ENCODE data around the gene KLHL3.

The KLHL3 gene

DNA sequence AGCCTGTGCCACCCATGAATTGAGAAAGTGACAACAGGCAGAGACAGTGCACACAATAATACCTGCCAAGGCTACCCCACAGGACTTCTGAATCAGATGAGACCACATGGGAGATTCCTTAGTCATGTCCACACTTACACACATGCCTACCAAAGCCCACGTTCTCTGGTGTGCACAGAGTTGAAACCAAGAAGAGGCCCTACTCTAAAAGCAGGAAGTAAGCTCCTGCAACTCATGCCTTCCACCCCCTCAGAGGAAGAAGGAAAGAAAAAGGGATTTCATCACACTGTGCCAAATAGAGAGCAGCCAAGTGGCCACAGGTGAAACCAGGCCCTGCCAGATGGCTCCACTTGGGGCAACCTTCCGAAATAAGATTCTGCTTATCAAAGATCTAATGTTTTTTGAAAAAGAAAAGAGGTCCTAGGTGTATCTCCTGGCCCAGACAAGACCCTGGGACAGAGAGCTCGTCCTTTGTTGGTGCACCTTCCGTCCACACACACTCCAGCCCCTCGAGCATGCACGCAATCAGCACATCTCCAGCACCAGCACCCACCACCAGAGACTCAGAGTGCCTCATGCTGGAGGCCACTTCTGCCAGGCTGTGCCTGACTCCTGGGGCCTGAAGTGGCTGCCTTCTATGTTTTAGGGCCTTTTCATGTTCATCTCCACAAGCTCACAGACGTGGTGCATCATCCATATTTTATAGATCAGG lies 122.2 kb downstream of the KLHL3 start:
- in situ Hi-C loops (cut with MboI; ENCODE audit: low sequenced_read_pairs) = no loop called here

DNA sequence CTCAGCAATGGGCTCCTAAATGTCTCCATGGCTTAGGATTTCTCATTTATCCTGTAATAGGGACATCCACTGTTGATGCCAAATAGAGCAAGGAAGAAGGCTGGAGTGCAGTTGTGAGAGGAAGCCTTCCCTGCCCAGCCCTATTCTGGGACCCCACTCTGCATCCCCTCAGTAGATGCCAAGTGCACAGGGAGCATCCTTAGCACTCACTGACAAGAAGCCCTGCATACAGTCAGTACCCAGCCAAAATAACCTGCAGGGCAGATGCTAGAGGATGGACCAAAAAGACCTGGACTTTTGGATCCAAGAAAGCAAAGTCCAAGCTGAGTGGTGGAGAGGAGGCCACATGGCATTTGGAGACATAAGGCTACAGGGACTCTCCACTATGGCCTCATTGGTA lies 123.3 kb downstream of the KLHL3 start:
- in situ Hi-C loops (cut with MboI; ENCODE audit: low sequenced_read_pairs) = no loop called here

DNA sequence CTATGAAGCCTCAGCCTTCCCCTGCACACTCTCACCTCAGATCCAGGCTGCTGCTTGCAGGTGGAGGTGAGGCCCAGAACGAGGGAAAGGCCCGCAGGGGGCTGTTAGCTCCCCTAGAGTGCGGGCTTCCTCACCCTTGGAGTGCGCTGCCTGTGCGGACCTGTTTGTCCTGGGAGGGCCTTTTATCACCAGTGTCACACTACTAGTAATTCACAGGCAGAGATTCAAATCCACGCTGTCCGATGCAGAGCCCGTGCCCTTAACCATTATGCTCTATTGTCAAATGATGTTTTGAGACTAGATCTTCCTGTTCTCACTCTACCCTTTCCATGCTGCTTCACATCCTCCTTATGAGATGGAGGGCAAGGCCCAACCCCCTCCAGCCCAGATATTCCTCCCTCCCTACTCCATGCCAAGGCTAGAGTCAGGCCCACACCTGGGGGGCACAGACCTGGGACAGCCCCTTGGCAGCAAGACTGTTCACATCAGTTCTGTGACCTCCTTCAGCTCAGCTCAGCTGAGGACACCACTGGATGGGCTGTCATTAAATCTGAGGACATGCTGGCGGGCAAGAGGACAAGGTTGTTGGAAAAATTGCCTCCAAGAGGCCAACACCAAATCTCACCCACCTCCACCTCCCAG lies 124.0 kb downstream of the KLHL3 start:
- in situ Hi-C loops (cut with MboI; ENCODE audit: low sequenced_read_pairs) = no loop called here

DNA sequence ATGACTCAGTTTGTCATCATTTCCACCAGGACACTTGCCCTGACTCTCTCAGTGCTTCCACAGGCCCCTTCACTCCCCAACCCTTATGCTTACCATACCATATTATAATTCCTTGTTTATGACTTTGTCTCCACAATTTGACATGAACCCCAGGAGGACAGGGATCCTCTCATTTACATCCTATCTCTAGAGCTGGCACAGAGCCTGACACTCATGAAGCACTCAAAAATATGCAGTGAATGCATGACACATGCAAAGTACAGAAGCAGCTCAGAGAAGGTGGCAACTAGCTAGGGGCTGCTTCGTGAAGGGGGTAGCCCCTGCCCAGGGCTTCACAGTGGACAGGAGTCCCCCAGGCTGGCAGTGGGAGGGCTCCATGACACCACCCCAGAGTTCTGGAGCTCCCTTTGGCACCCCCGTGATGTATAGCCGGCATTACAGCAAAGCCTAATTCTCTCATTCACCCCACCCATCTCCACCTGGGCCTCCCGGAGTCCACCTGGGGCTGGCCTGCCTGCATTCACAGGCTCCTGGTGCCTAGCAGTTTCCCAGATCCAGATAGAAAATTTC lies 124.8 kb downstream of the KLHL3 start:
- in situ Hi-C loops (cut with MboI; ENCODE audit: low sequenced_read_pairs) = no loop called here

DNA sequence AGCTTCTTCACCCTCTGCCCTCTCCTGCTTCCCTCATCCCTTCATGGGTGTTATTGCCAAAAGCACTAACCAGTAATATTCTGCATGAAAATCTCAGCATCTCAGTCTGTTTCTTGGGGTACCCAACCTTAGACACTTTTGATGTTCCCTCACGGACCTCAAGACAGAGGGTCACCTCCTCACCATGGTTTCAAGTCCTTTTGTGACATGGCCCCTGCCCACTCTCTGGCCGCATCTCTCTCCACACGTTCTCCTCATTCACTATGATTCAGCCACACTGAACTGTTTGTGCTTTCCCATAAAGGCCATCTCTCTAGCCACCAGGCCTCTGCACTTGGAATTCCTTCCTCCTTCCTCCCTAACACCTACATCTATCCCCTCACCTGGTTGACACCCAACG lies 125.3 kb downstream of the KLHL3 start:
- in situ Hi-C loops (cut with MboI; ENCODE audit: low sequenced_read_pairs) = no loop called here

DNA sequence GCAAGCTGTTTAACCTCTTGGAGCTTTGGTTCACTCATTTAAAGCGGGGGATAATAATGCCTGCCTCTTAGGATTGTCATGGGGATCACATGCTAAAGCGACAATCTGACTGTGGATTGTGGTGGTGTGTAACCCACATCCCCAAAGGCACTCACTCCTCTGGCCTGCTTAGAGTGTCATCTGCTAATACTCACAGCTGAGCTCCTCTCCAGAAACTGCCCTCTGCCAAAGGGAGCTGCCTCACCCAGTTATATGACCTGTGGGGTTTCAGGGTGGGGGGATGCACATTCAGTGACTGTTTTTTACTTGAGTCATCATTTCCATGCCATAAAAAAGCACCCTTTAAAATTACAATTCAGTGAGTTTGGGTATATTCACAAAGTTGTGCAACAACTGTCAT lies 126.8 kb downstream of the KLHL3 start:
- in situ Hi-C loops (cut with MboI; ENCODE audit: low sequenced_read_pairs) = no loop called here

- in situ Hi-C loops (cut with MboI; ENCODE audit: low sequenced_read_pairs) = no loop called here
Measured at GRCh38 chr5:137607771-137608170, 128.1 kb downstream of the KLHL3 start.

- in situ Hi-C loops (cut with MboI; ENCODE audit: low sequenced_read_pairs) = no loop called here
Measured at GRCh38 chr5:137606401-137606800, 129.5 kb downstream of the KLHL3 start.

- in situ Hi-C loops (cut with MboI; ENCODE audit: low sequenced_read_pairs) = no loop called here
Measured at GRCh38 chr5:137605411-137605810, 130.5 kb downstream of the KLHL3 start.

GRCh38 chr5:137604348-137605095 lies 131.4 kb downstream of the KLHL3 start:
- in situ Hi-C loops (cut with MboI; ENCODE audit: low sequenced_read_pairs) = no loop called here

- in situ Hi-C loops (cut with MboI; ENCODE audit: low sequenced_read_pairs) = no loop called here
Measured at GRCh38 chr5:137603891-137604290, 132.0 kb downstream of the KLHL3 start.

- in situ Hi-C loops (cut with MboI; ENCODE audit: low sequenced_read_pairs) = no loop called here
Measured at GRCh38 chr5:137603356-137603755, 132.5 kb downstream of the KLHL3 start.

GRCh38 chr5:137602721-137603273 lies 133.1 kb downstream of the KLHL3 start:
- in situ Hi-C loops (cut with MboI; ENCODE audit: low sequenced_read_pairs) = no loop called here

- in situ Hi-C loops (cut with MboI; ENCODE audit: low sequenced_read_pairs) = no loop called here
Measured at GRCh38 chr5:137600721-137601360, 135.0 kb downstream of the KLHL3 start.

DNA sequence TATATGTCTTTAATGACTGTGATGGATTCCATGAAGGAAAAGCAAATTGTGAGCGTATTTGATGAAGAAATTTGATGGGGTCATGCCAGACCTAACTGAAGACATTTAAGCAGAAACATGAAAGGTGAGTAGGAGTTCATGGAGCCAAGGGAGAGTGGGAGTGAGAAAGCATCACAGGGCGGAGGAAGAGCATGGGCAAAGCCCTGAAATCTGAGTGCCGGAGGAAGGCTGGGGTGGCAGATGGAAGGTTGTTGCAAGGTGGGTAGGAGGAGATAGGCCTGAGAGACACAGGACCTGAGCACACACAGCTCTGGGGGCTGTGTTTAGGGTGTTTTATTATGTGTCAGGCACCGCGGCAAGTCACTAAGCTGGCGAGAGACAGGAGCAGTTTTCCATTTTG lies 136.4 kb downstream of the KLHL3 start:
- in situ Hi-C loops (cut with MboI; ENCODE audit: low sequenced_read_pairs) = no loop called here

DNA sequence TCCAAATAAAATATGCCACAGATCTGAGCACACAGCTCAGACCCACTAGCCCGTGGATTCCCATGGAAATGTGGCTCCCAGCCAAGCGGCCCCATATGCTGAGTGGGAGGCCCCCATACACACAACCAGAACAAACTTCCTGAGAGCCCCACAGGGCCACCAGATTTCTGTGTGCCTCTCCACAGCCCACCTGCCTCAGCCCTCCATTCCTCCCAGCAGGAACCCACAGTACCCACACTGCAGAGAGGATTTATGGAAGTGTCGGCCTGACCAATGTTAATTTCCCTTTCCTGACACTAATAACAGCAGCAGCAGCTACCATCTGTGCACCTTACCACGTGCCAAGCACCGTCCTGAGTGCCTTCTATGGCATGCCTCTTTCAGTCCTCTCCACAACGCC lies 137.5 kb downstream of the KLHL3 start:
- in situ Hi-C loops (cut with MboI; ENCODE audit: low sequenced_read_pairs) = no loop called here

DNA sequence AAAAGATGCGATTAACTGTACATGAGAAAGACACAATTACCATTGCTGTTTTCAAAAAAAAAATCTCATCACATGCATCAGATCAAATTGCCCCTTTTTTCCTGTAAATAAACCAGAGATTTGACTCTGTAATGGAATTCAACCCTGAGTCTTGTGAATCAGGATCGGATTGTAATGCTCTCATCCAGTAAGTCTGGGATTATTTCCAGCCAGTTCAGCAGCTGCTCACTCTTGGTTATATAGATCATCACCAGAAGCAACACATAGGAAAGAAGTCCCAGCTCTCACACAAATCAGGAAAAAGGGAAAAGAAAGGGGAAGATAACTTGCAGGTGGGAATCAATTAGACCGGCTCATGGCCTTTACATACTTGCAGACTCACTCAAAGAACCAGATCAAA lies 138.9 kb downstream of the KLHL3 start:
- in situ Hi-C loops (cut with MboI; ENCODE audit: low sequenced_read_pairs) = no loop called here

GRCh38 chr5:137595396-137596079 lies 140.4 kb downstream of the KLHL3 start:
- in situ Hi-C loops (cut with MboI; ENCODE audit: low sequenced_read_pairs) = no loop called here

DNA sequence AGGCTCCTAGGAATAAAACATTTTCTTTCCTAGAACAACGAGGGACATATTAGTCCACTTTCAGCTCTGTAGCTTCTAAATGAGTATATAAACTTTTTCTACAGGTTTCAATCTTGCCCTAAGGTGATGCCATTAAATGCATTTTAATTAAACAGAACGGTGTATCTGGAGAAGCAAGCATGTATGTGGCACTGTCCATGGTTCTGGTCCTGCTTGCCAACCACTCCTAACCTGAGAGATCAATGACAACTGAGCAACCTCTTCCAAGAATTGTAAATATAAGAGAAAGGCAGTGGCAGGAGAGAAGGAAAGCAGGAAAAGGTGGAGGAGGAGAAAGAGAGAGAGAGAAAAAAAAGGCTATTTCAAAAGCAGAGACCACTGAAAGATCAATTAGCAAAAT lies 141.2 kb downstream of the KLHL3 start:
- in situ Hi-C loops (cut with MboI; ENCODE audit: low sequenced_read_pairs) = no loop called here

DNA sequence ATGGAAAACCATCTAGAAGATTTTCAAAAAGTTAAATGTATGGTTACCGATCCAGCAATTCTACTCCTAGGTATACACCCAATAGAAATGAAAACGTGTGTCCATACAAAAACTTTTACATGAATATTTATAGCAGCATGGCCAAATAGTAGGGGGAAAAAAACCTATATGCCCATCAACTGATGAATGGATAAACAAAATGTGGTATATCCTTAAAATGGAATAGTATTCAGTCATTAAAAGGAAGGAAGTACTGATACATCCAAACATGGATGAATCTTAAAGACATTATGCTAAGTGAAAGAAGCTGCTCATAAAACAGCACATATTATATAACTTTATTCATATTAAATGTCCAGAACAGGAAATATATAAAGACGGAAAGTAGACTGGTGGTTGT lies 143.6 kb downstream of the KLHL3 start:
- in situ Hi-C loops (cut with MboI; ENCODE audit: low sequenced_read_pairs) = no loop called here

Data from HL-60/S4 treated with retinoic acid at 250 ng/mL for 4 days and 3 days (cell line).